Measurements from ENCODE around the gene RASSF3.

DNA sequence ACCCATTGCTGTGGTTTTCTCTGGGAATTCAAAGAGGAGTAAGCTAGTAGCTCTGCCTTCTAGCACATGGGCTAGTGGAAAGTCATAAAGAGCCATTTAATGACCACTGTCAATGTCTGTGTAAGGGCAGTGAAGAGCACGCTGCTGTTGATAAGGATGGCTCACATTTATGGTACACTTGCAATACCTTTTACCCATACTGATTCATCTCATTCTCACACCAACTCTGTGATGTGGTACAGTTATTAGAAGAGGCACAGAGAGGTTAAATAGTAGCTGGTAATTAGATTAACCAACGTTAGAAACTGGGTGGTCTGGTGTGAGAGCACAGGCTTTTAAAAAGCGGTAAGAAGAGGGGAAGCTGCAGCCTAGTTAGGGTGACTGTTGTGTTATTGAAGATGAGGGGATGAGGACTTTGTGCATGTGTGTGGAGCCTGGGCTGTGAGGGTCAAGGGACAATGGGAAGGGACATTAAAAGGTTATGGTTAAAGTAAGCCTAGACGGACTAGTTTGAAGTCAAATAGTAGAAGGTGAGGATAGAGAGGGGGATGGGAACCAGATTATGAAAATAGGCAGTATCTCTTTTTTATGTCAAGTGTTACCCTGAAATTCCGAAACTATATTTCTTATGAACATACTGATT is 25.2 kb downstream of the RASSF3 start:
- TF ChIP-seq, protein P1, sequence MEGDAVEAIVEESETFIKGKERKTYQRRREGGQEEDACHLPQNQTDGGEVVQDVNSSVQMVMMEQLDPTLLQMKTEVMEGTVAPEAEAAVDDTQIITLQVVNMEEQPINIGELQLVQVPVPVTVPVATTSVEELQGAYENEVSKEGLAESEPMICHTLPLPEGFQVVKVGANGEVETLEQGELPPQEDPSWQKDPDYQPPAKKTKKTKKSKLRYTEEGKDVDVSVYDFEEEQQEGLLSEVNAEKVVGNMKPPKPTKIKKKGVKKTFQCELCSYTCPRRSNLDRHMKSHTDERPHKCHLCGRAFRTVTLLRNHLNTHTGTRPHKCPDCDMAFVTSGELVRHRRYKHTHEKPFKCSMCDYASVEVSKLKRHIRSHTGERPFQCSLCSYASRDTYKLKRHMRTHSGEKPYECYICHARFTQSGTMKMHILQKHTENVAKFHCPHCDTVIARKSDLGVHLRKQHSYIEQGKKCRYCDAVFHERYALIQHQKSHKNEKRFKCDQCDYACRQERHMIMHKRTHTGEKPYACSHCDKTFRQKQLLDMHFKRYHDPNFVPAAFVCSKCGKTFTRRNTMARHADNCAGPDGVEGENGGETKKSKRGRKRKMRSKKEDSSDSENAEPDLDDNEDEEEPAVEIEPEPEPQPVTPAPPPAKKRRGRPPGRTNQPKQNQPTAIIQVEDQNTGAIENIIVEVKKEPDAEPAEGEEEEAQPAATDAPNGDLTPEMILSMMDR (IDR thresholded peaks at IDR 0.05 in 4 of 5, conservative IDR thresholded peaks at IDR 0.05 in 1 of 5): no peak
- no peak for TF ChIP-seq POLR2A (IDR thresholded peaks at IDR 0.05)
